ENCODE measurements around the gene UGT1A7. TPM values are rescaled to one million over a fixed set of nuclear protein-coding genes. Genes with fewer than 3 reads are reported as not detected.

Gene UGT1A7
- polyA plus RNA-seq, 1 donor (not counting 4 experiments of a cell fraction or from before 2014, with no cell fraction given): 0.87 TPM

- dilution Hi-C loops (cut with MboI; ENCODE audit: extremely low pct_ligation_motif_present, low sequenced_read_pairs): no loop called here
- peaks cover 4% of the 10 kb centered on the region for H3K4me1 ChIP-seq (ENCODE audit: control insufficient read depth, extremely low read depth, insufficient read depth, low read length)
- H3K27me3 ChIP-seq (ENCODE audit: control insufficient read depth, extremely low read depth, insufficient read depth, low read length): no peaks in the 10 kb centered on the region
- H3K9me3 ChIP-seq (ENCODE audit: control insufficient read depth, low read depth, low read length): no peaks in the 10 kb centered on the region
- H3K4me3 ChIP-seq (ENCODE audit: control insufficient read depth in 2 of 3, extremely low read depth in 1 of 3, insufficient read depth in 2 of 3, low read depth in 1 of 3, low read length in 3 of 3): no peak overlapping the region
- H4K20me1 ChIP-seq (ENCODE audit: control insufficient read depth, extremely low read depth, insufficient read depth, low read length): no peaks in the 10 kb centered on the region
- no peaks in the 10 kb centered on the region for H3K9me1 ChIP-seq (ENCODE audit: control insufficient read depth, extremely low read depth, insufficient read depth, low read length)
- DNase-seq (ENCODE audit: low read depth, low spot score) (no peak), FAIRE-seq (no peak)
- TF ChIP-seq CTCF (optimal IDR thresholded peaks at IDR 0.05 in 1 of 3, IDR thresholded peaks at IDR 0.05 in 1 of 3, conservative IDR thresholded peaks at IDR 0.05 in 1 of 3; ENCODE audit: extremely low read depth in 1 of 3, insufficient read depth in 2 of 3, low read length in 3 of 3) (no peak), EZH2 (IDR thresholded peaks at IDR 0.05; ENCODE audit: low read length) (no peak)
- no peak overlapping the region for H3K9ac ChIP-seq (ENCODE audit: control insufficient read depth, extremely low read depth, insufficient read depth, low read length)
- no peaks in the 10 kb centered on the region for H3K36me3 ChIP-seq (ENCODE audit: control insufficient read depth in 2 of 2, extremely low read depth in 1 of 2, insufficient read depth in 2 of 2, low read length in 2 of 2)
- H2AFZ ChIP-seq (ENCODE audit: control insufficient read depth, low read length): no peak overlapping the region
- H3K27ac ChIP-seq (ENCODE audit: control insufficient read depth, insufficient read depth, low read length): no peak overlapping the region
- H3K79me2 ChIP-seq (ENCODE audit: control insufficient read depth, insufficient read depth, low read length): no peaks in the 10 kb centered on the region
- H3K4me2 ChIP-seq (ENCODE audit: control insufficient read depth, extremely low read depth, insufficient read depth, low read depth, low read length): no peak overlapping the region
Measured at GRCh38 chr2:233792720-233793119, 111.0 kb downstream of the UGT1A7 start.

- Histone ChIP-seq H3K36me3 (ENCODE audit: control insufficient read depth in 2 of 2, extremely low read depth in 1 of 2, insufficient read depth in 2 of 2, low read length in 2 of 2) (no peaks in the 10 kb centered on the region), H3K9me1 (ENCODE audit: control insufficient read depth, extremely low read depth, insufficient read depth, low read length) (no peaks in the 10 kb centered on the region), H4K20me1 (ENCODE audit: control insufficient read depth, extremely low read depth, insufficient read depth, low read length) (no peaks in the 10 kb centered on the region), H3K4me1 (ENCODE audit: control insufficient read depth, extremely low read depth, insufficient read depth, low read length) (peaks cover 4% of the 10 kb centered on the region), H3K4me2 (ENCODE audit: control insufficient read depth, extremely low read depth, insufficient read depth, low read depth, low read length) (no peak overlapping the region), H3K27ac (ENCODE audit: control insufficient read depth, insufficient read depth, low read length) (no peak overlapping the region), H3K79me2 (ENCODE audit: control insufficient read depth, insufficient read depth, low read length) (no peaks in the 10 kb centered on the region), H3K9ac (ENCODE audit: control insufficient read depth, extremely low read depth, insufficient read depth, low read length) (no peak overlapping the region), H3K9me3 (ENCODE audit: control insufficient read depth, low read depth, low read length) (no peaks in the 10 kb centered on the region), H3K4me3 (ENCODE audit: control insufficient read depth in 2 of 3, extremely low read depth in 1 of 3, insufficient read depth in 2 of 3, low read depth in 1 of 3, low read length in 3 of 3) (no peak overlapping the region), H2AFZ (ENCODE audit: control insufficient read depth, low read length) (no peak overlapping the region), H3K27me3 (ENCODE audit: control insufficient read depth, extremely low read depth, insufficient read depth, low read length) (no peaks in the 10 kb centered on the region)
- TF ChIP-seq EZH2 (IDR thresholded peaks at IDR 0.05; ENCODE audit: low read length) (no peak), CTCF (optimal IDR thresholded peaks at IDR 0.05 in 1 of 3, IDR thresholded peaks at IDR 0.05 in 1 of 3, conservative IDR thresholded peaks at IDR 0.05 in 1 of 3; ENCODE audit: extremely low read depth in 1 of 3, insufficient read depth in 2 of 3, low read length in 3 of 3) (no peak)
- FAIRE-seq (no peak), DNase-seq (ENCODE audit: low read depth, low spot score) (no peak)
- dilution Hi-C loops (cut with MboI; ENCODE audit: extremely low pct_ligation_motif_present, low sequenced_read_pairs): no loop called here
Measured at GRCh38 chr2:233793465-233794127, 111.9 kb downstream of the UGT1A7 start.
